ENCODE data around the gene DNASE1L3.

DNA sequence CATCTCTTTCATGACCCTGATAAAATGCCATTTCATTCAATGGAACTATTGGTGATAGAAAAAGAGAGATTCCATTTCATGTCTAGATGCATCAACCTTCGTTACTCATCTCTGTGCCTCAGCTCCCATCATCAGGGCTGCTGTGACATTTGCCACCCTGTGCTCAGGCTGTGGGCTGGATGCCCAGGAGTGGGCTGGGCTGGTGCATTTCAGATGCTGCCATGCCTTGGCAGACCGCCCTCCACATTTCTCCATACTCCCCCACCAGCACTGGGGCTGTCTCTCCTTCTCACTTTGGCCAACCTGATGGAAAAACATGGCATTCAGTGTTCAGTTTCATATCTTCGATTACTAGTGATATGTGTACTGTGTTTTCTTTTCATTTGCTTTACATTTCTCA, 59.1 kb downstream of the DNASE1L3 start:
- no peak for TF ChIP-seq EZH2 (IDR thresholded peaks at IDR 0.05; ENCODE audit: borderline replicate concordance, low read length)
- TF ChIP-seq CTCF (IDR thresholded peaks at IDR 0.05; ENCODE audit: low read length), result no peak
